Lower leg skin (tissue), 3 donors: ENCODE data around the gene BHLHE40.

Source experiments
- POLR2A ChIP-seq, 2 donors: fragments of 450-650 bp; IDR thresholded peaks; one replicate each; pipeline ENCODE4 v1.6.1; 2016 to 2017; ENCODE audit warnings: antibody characterized with exemption in 2 of 2, mild to moderate bottlenecking in 1 of 2, moderate library complexity in 1 of 2
- TF ChIP-seq, protein P1 (sequence below), 3 donors: fragments of 450-650 bp; IDR thresholded peaks; one replicate each; pipeline ENCODE4 v1.5.1; 2016; ENCODE audit warnings: antibody characterized with exemption in 3 of 3, mild to moderate bottlenecking in 3 of 3, moderate library complexity in 2 of 3

DNA sequence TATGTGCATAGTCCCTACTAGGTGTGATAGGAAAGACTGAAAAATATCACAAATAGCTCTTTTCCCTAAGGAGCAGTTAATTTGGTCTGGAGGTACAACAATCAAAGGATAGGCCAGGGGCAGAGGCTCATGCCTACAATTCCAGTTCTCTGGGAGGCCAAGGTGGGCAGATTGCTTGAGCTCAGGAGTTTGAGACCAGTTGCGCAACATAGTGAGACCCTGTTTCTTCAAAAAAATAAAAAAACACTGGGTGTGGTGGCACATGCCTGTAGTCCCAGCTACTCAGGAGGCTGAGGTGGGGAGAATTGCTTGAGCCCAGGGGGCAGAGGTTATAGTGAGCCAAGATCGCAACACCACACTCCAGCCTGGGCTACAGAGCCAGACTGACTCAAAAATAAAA, 30.2 kb upstream of the BHLHE40 start:
- TF ChIP-seq, protein P1, sequence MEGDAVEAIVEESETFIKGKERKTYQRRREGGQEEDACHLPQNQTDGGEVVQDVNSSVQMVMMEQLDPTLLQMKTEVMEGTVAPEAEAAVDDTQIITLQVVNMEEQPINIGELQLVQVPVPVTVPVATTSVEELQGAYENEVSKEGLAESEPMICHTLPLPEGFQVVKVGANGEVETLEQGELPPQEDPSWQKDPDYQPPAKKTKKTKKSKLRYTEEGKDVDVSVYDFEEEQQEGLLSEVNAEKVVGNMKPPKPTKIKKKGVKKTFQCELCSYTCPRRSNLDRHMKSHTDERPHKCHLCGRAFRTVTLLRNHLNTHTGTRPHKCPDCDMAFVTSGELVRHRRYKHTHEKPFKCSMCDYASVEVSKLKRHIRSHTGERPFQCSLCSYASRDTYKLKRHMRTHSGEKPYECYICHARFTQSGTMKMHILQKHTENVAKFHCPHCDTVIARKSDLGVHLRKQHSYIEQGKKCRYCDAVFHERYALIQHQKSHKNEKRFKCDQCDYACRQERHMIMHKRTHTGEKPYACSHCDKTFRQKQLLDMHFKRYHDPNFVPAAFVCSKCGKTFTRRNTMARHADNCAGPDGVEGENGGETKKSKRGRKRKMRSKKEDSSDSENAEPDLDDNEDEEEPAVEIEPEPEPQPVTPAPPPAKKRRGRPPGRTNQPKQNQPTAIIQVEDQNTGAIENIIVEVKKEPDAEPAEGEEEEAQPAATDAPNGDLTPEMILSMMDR (IDR thresholded peaks at IDR 0.05) = no peak
- no peak for TF ChIP-seq POLR2A (IDR thresholded peaks at IDR 0.05)
